Measurements from ENCODE around the gene ACTR1A. TPM values are rescaled to one million over a fixed set of nuclear protein-coding genes. Genes with fewer than 3 reads are reported as not detected.
A peak's percentile ranks its signal among the peaks of the same experiment; 100 is the strongest.

The ACTR1A gene
- total and polyA plus RNA-seq, 12 donors = 68.1 to 154 (median 106) TPM

GRCh38 chr10:102540023-102540422 is 37.5 kb upstream of the ACTR1A start:
- H3K27me3 ChIP-seq = no peaks in the 10 kb centered on the region
- no peaks in the 10 kb centered on the region for H3K9me3 ChIP-seq (replicated peaks in 1 of 3)
- WGBS, 4 donors = 67 to 90% (median 84%) methylated on average over 1 of the region's 1 CpG
- peak in 1 of 7 donors; percentile 12 for DNase-seq
- H3K27ac ChIP-seq = no peak overlapping the region
- intact Hi-C loops (cut with DNase I) = no loop called here
- H3K4me3 ChIP-seq = no peak overlapping the region
- TF ChIP-seq POLR2A (IDR thresholded peaks at IDR 0.05) = no peak
- TF ChIP-seq, protein P1, sequence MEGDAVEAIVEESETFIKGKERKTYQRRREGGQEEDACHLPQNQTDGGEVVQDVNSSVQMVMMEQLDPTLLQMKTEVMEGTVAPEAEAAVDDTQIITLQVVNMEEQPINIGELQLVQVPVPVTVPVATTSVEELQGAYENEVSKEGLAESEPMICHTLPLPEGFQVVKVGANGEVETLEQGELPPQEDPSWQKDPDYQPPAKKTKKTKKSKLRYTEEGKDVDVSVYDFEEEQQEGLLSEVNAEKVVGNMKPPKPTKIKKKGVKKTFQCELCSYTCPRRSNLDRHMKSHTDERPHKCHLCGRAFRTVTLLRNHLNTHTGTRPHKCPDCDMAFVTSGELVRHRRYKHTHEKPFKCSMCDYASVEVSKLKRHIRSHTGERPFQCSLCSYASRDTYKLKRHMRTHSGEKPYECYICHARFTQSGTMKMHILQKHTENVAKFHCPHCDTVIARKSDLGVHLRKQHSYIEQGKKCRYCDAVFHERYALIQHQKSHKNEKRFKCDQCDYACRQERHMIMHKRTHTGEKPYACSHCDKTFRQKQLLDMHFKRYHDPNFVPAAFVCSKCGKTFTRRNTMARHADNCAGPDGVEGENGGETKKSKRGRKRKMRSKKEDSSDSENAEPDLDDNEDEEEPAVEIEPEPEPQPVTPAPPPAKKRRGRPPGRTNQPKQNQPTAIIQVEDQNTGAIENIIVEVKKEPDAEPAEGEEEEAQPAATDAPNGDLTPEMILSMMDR (IDR thresholded peaks at IDR 0.05) = peak; percentile 15 to 39 (median 28)
- H3K4me1 ChIP-seq (replicated peaks in 1 of 2) = peaks cover 0 to 7% of the 10 kb centered on the region in 2 donors
- H3K36me3 ChIP-seq (replicated peaks in 1 of 2) = no peaks in the 10 kb centered on the region

DNA sequence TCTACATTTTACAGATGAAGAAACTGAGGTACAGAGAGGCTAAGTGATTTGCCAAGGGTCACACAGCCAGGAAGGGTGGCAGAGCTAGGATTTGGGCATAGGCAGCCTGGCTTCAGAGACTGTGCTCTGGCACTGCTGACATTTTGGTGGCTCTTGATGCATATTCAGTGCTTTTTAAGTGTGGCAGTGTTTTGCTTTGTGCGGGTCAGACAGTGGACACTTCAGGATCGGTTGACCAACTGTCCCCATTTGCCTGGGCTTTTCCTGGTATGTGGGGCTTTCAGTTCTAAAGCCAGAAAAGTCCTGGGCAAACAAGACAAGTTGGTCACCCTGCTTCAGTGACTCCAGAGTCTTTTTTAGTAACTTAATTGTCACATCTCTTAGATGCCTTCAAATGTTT is 36.3 kb upstream of the ACTR1A start:
- TF ChIP-seq, protein P1 (IDR thresholded peaks at IDR 0.05) = no peak
- TF ChIP-seq POLR2A (IDR thresholded peaks at IDR 0.05) = no peak
- H3K27me3 ChIP-seq = no peaks in the 10 kb centered on the region
- intact Hi-C loops (cut with DNase I) = no loop called here
- H3K9me3 ChIP-seq (replicated peaks in 1 of 3) = no peaks in the 10 kb centered on the region
- DNase-seq = no peak
- no peaks in the 10 kb centered on the region for H3K36me3 ChIP-seq (replicated peaks in 1 of 2)
- no peak overlapping the region for H3K27ac ChIP-seq
- WGBS, 4 donors = 85 to 97% (median 93%) methylated on average over 2 of the region's 2 CpGs
- peaks cover 0 to 7% of the 10 kb centered on the region in 2 donors for H3K4me1 ChIP-seq (replicated peaks in 1 of 2)
- H3K4me3 ChIP-seq = no peak overlapping the region

DNA sequence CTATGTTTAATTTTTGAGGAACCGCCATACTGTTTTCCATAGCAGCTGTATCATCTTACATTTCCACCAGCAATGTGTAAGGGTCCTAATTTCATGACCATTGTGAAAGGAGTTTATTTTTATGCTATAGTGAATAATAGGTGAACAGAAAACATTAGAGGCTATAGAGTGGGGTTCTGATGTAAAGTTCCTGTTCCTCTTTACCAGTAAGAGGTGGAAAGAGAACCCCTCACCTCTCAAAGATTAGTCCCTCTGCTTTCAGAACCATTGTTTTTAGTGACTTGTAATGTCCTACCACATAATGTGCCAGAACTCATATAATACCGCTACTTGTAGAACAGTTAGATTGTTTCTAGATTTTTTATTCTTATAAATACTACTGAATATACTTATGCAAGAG is 35.4 kb upstream of the ACTR1A start:
- TF ChIP-seq, protein P1 (IDR thresholded peaks at IDR 0.05) = no peak
- TF ChIP-seq POLR2A (IDR thresholded peaks at IDR 0.05) = no peak
- Histone ChIP-seq H3K4me3 (no peak overlapping the region), H3K27ac (no peak overlapping the region), H3K27me3 (no peaks in the 10 kb centered on the region), H3K36me3 (replicated peaks in 1 of 2) (no peaks in the 10 kb centered on the region), H3K9me3 (replicated peaks in 1 of 3) (no peaks in the 10 kb centered on the region), H3K4me1 (replicated peaks in 1 of 2) (peaks cover 0 to 7% of the 10 kb centered on the region in 2 donors)
- no peak for DNase-seq
- WGBS, 4 donors = 90 to 99% (median 96%) methylated on average over 2 of the region's 2 CpGs
- intact Hi-C loops (cut with DNase I) = no loop called here

DNA sequence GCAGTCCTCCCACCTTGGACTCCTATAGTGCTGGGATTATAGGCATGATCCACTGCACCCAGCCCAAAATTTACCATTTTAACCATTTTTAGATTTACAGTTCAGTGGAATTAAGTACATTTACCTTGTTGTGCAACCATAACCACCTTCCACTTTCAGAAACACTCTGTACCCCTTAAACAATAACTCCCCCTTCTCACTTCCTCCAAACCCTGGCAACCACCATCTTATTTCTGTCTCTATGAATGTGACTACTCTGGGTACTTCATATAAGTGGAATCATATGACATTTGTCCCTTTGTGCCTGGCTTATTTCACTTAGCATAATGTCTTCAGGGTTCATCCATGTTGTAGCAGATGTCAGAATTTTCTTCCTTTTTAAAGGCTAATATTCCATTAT is 34.9 kb upstream of the ACTR1A start:
- Histone ChIP-seq H3K9me3 (replicated peaks in 1 of 3) (no peaks in the 10 kb centered on the region), H3K27ac (no peak overlapping the region), H3K27me3 (no peaks in the 10 kb centered on the region), H3K4me3 (no peak overlapping the region), H3K36me3 (replicated peaks in 1 of 2) (no peaks in the 10 kb centered on the region), H3K4me1 (replicated peaks in 1 of 2) (peaks cover 0 to 7% of the 10 kb centered on the region in 2 donors)
- intact Hi-C loops (cut with DNase I) = no loop called here
- DNase-seq = no peak
- TF ChIP-seq, protein P1 (IDR thresholded peaks at IDR 0.05) = no peak
- TF ChIP-seq POLR2A (IDR thresholded peaks at IDR 0.05) = no peak

All from adrenal gland (tissue), 12 donors.